CD4-positive, alpha-beta T cell treated with Interleukin-6 for 4 hours (primary cell): ENCODE results near the gene SSUH2.
"Not testable (repeated sequence)": the region's sequence is repeated elsewhere in the genome, so short reads cannot be mapped to it uniquely, and the experiment has no call there.

Source experiments
- DNase-seq: peaks from one replicate; pipeline ENCODE4 v3.0.0-alpha.2; 2020; ENCODE audit warnings: mixed read lengths

SSUH2 gene

DNA sequence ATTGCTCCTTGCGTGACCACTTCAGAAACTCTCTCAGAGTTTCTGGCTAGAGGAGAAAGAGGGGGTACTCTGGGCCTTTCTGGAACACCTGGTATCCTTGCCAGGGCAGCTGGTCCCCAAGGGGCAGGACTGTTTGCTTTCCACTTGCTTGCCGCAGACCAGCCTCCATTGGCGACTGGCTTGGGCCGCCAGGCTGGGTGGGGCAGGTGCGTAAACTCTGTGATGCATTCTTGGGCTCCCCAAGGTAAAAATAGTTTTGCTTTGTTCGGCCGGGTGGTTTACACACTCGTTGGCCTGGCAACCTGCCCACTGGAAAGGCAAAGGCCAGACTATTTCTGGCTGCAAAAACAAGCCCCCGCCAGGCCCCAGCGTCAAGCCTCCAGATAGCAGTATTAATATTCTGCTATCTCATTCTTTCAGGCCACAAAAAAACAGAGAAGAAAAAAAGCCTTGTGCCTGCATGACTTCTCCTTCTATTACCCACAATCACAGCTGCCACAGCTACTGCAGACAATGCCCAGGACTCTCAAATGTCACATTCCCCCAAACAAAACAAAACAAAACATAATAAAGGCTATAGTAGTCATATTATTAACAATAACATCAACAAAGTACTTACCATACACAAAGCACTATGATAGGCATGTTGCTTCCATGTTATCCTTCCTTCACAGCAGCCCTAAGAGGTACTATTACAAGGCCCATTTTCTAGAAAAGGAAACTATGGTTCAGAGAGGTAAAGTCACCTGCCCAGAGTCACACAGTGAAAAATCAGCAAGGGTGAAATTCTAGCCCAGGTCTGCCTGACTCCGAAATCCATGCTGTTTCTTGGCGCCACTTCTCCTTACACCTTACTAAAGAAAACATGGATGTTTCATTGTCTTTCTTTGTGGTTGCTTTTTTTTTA is 14.0 kb upstream of the SSUH2 start:
- DNase-seq: no peak

DNA sequence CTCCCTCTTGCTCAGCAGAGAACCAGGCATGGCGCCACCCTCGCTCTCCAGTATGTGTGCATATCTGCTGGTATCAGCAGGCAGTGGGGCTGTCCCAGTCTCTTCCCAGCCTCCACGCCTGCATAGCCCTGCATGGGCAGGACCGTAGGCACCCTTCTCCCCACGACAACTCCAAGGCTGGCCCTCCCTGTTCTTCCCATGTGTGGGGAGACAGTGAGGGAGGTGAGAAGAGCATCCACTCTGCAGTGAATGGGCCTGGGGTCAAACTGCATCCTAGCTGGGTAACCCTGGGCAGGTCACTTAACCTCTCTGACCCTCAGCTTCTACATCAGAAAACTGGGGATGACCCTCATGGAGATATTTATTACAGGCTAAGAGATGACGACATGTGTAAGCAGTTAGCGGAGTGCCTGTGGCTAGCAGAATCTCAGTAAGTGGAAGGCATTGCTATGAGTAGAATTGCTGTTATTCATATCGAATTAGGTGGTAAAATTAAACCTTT is 13.3 kb upstream of the SSUH2 start:
- no peak for DNase-seq

DNA sequence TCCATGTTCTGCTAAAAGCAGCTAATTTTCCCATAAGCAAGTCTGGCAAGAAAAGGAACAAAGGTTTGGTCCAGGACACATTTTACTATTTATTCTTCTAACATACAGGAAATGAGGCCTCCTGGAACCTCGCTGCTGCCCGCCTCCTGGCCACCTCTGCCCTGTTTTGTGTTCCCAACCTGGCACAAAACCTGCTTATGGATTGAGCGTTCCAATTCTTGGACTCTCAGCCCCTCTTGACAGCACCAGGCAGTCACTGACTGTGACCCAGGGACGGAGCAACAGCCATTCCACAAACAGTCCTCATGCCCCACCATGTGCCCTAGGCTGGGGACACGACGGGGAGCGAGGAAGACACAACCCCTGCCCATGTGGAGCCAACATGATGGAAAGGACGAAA is 11.6 kb upstream of the SSUH2 start:
- no peak for DNase-seq

DNA sequence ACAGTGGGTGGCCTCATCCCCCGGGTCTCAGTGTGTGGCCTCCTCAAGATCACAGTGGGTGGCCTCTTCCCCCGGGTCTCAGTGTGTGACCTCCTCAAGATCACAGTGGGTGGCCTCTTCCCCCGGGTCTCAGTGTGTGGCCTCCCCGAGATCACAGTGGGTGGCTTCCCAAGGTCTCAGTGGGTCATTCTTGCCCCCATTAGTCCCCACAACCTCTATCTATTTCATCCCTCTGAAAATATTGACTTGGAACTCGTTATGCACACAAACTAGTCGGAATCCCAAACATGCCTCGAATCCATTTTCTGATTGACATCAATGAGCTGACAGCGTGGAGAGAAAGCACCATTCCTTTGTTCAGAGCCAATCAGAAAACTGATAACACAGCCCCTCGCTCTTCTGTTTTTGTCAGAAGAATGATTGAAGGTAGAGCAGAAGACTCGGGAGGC is 10.8 kb upstream of the SSUH2 start:
- no peak for DNase-seq

DNA sequence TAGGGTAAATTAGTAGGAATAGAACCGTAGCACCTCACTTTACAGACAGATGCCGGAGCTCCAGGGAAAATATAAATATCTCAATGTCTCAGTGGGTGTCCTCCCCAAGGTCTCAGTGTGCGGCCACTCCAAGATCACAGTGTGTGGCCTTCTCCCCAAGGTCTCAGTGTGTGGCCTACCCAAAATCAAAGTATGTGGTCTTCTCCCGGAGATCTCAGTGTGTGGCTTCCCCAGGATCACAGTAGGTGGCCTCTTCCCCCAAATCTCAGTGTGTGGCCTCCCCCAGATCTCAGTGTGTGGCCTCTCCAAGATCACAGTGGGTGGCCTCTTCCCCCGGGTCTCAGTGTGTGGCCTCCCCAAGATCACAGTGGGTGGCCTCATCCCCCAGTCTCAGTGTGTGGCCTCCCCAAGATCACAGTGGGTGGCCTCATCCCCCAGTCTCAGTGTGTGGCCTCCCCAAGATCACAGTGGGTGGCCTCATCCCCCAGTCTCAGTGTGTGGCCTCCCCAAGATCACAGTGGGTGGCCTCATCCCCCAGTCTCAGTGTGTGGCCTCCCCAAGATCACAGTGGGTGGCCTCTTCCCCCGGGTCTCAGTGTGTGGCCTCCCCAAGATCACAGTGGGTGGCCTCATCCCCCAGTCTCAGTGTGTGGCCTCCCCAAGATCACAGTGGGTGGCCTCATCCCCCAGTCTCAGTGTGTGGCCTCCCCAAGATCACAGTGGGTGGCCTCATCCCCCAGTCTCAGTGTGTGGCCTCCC is 10.2 kb upstream of the SSUH2 start:
- DNase-seq: not testable (repeated sequence)

DNA sequence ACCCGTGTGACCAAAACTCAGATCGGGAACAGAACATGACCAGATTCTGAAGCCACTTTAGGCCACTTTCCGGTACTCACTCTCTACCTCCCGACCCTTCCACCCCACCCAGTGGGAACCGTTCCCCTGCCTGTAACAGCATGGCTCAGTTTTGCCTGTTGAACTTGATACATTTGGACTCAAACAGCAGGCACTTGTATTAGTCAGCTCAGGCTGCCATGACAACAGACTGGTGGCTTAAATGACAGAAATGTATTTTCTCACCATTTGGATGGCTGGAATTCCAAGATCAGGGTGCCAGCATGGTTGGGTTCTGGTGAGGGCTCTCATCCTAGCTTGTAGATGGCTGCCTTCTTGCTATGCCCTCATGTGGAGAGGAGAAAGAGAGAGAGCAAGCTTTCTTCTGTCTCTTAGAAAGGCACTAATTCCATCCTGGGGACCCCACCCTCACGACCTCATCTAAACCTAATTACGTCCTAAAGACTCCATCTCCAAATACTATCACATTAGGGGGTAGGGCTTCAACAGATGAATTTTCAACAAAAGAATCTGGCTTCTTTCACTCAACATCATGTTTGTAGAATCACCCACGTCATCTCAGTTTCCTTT is 9.3 kb upstream of the SSUH2 start:
- DNase-seq: no peak

DNA sequence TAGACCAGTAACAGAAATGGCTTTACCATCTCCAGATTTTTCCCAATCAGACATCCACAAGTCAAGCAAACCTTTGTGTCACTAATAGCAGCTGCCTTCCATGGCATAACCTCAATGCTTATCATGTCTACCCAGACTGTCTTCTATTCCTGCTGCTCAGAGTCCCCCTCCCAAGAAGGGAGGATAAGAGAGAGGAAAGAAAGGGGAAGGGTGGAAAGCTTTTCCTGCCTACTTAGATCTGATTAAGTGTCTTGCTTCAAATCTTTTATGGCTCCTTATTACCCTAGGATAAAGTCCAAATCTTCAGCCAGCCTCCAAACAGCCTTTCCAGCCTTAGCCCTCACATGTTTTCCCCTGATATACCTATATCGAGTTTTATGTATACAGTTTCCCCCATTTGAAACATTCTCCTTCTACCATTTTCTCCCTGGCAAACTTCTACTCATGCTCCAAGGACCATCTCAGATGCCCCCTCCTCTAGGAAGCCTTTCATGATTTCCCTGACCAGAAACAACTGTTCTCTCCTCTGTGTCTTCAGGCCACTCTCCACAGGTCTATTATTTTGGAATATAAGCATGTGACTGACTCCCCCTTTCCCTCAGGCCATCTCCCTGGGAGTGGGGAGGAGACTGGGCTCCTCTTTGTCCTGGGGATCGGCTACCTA is 7.9 kb upstream of the SSUH2 start:
- DNase-seq: no peak

DNA sequence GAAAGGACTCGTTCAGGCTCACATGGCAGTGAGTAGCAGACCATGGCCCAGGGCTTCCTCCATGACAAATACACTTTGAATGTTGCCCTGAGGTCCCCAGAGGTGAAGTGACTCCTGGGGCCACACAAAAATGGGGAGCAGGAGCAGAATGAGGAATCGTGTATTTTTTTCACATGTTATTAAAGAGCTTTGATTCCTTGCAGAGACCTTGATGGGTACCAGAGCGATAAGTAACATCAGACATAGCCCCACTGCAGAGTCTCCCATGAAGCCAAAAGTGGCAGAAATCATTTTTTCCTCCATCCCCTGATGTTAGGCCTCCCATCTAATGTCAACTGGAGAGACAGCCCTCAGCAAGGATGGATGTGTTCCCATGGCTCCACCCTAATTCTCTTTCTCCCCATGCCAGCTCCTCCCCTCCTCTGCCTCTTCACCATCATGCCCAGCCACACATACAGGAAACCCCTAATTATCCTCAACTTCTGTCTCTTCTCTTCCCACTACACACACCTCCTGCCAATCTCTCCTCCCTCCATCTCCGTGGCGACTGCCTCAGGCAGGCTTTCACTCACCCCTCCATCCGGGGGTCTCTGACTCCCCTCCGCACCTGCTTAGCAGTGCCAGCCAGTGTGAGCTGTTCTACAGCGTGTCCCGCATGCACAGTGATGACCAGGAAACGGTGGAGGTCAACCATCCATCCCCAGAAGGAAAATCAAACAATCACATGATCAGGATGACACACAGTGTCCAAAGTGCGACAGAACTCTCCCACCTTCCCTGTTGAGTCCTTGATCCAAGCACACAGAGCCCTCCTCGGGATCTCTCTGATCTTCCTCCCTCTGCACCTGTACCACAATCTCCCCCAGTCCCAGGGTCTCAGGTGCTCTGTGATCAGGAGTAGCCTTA is 7.1 kb upstream of the SSUH2 start:
- DNase-seq: no peak

DNA sequence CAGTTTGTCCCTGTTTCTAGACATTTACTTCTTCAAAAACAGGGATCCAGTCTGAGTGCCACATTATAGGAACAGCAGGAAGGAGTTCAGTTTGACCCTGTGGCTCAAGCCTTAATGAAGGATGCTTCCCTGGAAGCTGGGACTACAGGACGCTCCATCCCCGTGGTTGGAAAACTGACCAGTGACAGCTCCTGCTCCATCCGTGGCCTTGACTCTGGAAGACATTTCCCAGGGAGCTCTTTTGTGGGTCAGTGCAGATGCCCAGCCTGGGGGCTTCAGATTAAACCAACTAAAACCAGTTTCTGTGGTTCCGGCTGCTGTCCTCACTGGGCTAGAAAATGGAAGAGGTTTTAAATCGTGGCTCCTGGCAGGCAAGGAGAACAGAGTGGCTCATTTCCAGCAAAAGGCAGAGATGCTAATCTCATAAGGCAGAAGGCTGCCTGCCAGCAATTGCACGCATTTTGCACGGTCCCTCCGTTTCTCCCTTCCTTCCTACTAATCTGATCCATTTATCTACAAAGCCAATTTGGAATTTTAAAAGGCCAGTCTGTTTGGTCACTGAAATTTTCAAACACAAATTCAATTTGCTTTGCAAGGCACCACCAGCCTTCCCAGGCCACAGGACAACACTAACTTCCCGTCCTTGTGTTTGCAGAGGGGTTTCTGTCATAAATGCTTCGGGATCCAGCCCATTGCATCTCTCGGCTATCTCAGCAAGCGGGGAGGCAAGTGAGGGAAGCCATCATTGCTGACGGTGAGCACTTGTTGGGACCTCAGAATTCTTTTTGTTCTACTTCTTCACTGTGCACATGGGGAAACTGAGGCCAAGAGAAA is 6.2 kb upstream of the SSUH2 start:
- DNase-seq: no peak

DNA sequence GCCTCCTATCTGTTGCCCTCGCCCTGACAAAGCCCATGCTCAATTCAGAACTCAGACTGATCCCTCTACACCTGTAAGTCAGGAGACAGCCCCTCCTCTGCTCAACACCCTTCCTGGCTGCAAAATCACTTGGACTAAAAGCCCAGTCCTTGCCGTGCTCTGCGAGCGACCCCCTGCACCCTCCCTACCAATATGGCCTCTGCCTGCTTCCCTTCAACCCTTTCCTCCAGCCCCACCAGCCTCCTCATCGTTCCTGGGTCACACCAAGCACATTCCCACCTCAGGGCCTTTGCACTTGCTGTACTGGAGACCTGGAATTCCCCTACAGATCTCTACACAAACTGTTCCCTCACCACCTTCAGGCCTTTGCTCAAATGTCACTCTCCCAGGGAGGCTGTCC is 5.2 kb upstream of the SSUH2 start:
- no peak for DNase-seq

DNA sequence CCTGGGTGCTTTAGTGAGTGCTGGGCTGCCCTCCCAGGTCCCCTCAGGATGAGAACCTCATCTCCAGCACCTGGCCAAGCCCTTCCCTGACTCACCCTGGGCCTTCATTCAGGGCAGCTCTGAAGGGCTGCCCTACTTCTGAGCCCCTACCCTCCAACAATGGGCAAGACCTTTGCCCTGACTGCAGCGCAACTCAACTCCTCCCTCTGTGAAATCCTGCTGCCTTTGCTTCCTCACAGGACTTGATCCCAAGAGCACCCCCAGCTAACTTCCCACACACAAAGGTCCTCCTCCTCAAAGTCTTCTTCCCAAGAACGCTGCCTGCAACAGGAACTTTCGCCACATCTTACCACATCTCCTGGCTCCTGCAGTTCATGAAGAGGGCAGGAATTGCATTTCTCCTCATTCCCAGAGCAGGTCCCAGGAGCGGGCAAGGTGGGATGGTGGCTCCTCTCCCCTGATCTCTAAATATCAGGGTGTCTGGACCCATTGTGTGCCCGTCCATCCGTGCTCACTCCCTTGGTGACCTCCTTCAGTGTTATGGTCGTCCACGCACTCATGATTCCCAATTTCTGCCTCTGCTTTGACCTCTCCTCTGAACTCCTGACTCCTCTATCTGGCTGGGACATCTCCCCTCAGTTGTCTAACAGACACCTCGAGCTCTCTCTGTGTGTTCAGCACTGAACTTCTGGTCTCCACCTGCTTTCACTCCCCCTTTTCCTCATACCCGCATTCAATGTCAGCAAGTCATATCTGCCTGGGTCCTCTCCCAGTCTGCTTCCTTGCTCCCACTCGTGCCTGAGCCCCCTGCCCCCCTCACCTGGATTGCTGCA is 4.5 kb upstream of the SSUH2 start:
- DNase-seq: no peak

DNA sequence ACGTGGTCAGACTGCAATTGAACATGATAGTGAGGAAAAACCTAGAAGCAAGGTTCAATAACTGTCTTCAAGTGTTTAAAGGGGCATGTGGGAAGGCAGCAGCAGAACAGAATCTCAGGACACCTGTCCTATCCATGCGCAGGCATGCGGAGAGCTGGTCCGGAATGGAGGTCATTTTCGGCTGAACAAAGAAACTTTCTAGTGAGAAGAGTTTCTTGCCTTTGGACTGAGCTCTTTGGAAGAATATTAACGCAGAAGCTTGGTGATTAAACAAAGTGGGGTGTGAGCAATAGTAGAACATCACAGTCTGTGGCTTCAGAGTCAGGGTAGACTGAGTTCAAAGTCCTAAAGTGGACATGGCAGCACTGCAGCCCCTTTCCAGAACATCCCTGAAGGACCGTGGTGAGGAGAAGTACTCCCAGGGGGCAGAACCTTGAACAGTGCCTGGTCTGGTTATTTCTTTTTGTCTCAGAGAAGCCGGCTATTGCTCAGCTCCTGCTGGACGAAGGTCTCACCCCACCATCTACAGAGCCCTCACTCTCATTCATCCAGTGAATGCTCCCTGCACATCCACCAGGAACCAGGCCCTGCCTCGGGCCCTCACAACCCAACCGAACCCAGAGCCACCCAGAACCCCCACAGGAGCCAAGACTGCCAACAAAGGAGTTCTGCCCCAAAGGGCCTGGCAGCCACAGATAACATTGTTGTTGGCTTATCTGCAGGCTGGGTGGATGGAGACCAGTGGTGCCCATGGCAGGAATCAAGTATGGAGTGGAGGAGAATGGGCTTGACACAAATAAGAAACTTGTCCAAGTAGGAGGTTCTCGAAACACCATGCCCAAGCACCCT is 2.8 kb upstream of the SSUH2 start:
- no peak for DNase-seq

DNA sequence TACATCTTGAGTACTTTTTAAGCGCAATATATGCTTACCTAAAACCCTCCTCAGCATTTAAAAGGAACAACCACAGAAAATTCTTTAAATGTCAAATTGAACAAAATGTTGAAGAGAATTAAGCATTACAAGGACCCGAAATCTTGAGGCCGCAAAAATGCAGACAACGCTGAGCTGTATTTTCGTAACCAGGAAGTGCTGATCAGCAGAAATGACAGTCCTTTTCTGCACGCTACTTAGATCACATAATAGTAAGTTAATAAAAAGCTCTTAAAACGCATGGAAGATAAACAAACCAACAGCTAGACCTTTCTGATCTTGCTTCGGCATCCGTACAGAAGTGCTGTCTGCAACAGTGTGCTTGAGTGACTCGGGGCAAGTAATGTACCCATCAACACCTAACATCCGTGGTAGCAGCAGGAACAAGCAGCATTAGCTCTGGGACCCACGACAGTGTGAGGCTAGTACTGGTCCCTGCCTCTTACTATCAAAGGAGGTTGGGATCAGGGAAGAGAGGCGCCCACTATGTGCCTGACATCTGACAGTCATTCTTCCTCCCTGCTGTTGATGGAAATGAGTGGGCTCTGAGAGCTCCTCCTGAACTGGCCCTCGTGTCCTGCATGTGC is 1.8 kb upstream of the SSUH2 start:
- DNase-seq: no peak

DNA sequence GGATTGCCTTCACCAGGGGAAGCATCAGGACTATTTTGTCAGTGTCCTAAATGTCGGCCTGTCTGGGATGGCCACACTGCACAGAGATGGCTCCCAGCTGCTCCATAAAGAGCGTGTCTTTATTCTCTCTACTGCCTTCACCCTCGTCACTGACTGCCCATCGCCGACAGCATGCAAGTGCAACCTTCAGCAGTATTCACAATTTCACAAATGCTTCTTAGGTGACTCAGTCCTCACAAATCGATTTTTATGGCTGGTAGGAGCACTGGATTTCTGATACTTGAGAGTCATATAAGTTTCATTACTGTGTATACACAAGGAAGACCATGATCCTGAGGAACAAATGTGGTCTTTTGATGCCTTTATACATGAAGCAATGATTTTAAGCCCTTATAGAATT is 1.1 kb upstream of the SSUH2 start:
- DNase-seq: no peak

DNA sequence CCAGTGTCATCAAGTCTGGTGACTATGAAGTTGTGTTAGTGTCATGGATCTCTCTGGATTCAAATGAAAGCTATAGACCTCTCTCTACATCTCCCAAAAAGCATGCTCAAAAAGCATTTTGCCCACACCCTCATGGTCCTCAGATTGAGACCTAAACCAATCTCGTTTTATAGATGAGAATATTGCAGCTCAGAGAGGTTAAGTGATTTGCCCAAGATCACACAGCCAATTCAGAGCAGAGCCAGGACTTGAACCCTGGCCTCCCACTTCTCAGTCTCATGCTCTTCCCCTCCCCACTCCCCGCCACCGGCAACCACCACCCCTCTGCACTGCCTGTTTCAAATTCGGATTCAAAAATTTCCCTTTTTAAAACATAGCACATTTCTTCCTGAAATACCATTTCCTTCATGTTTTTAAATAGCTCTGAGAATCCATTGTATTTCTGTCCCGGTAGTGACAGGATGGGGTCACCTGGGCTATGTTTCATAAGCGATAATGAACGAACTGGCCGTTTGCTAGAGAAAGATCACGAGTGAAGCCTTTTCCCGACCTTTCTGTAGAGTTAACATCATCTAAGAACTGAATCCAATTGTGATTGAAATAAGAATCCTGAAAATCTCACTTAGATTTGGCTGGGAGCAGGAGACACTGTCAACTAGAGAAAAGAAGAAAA is 769 bp downstream of the SSUH2 start:
- DNase-seq: no peak

DNA sequence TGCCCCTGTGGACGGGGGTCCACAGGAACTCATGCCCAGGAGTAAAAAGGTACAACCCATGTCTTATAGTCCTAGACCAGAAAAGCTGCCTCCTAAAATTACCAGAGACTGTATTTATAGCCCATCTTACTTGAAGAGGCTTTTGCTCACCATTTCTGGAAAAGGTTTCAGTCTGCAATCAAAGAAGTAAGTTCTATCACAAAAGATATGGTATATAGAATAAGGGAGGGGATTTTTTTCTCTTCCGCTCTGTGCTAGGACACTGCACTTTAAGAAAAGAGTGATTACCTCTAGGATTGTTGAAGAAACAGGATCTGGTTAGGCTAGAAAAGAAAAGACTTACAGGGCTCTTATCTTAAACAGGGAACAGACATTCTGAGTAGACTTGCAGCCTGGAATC is 2.6 kb downstream of the SSUH2 start:
- no peak for DNase-seq

DNA sequence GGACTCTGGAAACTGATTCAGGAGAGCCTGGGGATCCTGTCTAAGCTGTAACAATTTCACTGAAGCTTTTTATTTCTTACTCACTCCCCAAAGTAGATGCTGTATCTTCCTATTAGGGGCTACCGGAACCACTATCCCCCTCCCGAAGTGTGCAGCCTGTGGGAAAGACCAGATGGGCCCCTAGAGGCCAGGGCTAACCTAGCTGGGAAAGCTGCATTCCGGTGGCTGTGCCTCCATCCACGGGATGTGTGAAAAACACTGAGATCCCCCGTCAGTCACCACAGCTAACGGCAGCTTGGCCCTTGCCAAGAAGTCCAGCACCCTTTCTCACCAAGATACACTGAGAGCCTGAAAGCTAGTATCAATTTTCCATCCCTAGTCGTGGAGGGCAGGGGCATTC is 3.1 kb downstream of the SSUH2 start:
- no peak for DNase-seq

DNA sequence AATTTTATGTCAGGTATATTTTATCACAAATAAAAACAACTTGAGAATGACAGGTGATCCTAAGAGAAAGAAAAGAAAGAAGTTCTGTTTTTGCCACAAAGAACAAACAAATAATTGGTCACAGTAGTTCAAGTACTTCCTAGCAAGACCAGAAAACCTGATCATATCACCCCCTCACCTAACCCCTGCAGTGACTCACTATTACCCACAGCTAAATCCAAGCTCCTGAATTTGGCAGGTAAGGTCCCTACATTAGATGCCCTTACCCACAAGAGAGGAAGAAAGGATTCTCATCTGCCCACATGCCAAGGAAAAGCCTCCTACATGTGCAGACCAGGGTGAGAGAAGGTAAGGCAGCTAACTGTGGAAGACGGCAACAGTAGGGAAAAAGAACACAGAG is 4.4 kb downstream of the SSUH2 start:
- no peak for DNase-seq
